ENCODE measurements around the gene FBXO2.

DNA sequence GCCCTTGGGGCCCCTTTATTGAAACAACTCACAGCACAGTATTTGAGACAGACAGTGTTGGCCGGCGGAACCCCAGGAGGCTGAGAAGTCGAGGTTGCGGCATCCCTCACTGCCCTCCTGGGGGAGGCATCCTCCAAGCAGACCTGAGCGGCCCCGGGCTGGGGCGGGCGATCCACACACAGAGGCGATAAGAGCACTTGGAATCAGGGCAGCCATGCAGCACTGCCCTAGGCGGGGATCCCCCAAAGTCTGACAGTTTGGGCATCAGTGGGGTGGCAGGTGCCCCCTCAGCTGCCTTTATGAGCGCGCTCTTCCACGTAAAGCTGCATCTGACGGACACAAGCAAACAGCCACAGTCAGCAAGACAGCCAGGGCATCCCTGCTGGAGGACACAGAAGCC is 20.3 kb upstream of the FBXO2 start:
- TF ChIP-seq EP300 (IDR thresholded peaks at IDR 0.05; ENCODE audit: borderline replicate concordance) (no peak), TEAD4 (IDR thresholded peaks at IDR 0.05) (no peak), TCF12 (IDR thresholded peaks at IDR 0.05; ENCODE audit: low read depth) (no peak), TAF1 (IDR thresholded peaks at IDR 0.05; ENCODE audit: low read depth) (no peak), CEBPB (IDR thresholded peaks at IDR 0.05) (no peak), FOXM1 (IDR thresholded peaks at IDR 0.05; ENCODE audit: borderline replicate concordance, low read depth) (no peak), YY1 (IDR thresholded peaks at IDR 0.05; ENCODE audit: low read depth) (no peak), ZBTB7A (IDR thresholded peaks at IDR 0.05; ENCODE audit: low read depth) (no peak), EGR1 (IDR thresholded peaks at IDR 0.05) (no peak)
- TF ChIP-seq, protein P1, sequence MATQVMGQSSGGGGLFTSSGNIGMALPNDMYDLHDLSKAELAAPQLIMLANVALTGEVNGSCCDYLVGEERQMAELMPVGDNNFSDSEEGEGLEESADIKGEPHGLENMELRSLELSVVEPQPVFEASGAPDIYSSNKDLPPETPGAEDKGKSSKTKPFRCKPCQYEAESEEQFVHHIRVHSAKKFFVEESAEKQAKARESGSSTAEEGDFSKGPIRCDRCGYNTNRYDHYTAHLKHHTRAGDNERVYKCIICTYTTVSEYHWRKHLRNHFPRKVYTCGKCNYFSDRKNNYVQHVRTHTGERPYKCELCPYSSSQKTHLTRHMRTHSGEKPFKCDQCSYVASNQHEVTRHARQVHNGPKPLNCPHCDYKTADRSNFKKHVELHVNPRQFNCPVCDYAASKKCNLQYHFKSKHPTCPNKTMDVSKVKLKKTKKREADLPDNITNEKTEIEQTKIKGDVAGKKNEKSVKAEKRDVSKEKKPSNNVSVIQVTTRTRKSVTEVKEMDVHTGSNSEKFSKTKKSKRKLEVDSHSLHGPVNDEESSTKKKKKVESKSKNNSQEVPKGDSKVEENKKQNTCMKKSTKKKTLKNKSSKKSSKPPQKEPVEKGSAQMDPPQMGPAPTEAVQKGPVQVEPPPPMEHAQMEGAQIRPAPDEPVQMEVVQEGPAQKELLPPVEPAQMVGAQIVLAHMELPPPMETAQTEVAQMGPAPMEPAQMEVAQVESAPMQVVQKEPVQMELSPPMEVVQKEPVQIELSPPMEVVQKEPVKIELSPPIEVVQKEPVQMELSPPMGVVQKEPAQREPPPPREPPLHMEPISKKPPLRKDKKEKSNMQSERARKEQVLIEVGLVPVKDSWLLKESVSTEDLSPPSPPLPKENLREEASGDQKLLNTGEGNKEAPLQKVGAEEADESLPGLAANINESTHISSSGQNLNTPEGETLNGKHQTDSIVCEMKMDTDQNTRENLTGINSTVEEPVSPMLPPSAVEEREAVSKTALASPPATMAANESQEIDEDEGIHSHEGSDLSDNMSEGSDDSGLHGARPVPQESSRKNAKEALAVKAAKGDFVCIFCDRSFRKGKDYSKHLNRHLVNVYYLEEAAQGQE (IDR thresholded peaks at IDR 0.05; ENCODE audit: low read depth), result no peak
- TF ChIP-seq, protein P2, sequence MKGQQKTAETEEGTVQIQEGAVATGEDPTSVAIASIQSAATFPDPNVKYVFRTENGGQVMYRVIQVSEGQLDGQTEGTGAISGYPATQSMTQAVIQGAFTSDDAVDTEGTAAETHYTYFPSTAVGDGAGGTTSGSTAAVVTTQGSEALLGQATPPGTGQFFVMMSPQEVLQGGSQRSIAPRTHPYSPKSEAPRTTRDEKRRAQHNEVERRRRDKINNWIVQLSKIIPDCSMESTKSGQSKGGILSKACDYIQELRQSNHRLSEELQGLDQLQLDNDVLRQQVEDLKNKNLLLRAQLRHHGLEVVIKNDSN (IDR thresholded peaks at IDR 0.05), result no peak
- TF ChIP-seq, protein P3, sequence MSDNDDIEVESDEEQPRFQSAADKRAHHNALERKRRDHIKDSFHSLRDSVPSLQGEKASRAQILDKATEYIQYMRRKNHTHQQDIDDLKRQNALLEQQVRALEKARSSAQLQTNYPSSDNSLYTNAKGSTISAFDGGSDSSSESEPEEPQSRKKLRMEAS (IDR thresholded peaks at IDR 0.05), result no peak
